ENCODE data around the gene NR3C1.
"Not testable (repeated sequence)": the region's sequence is repeated elsewhere in the genome, so short reads cannot be mapped to it uniquely, and the experiment has no call there.

The NR3C1 gene

DNA sequence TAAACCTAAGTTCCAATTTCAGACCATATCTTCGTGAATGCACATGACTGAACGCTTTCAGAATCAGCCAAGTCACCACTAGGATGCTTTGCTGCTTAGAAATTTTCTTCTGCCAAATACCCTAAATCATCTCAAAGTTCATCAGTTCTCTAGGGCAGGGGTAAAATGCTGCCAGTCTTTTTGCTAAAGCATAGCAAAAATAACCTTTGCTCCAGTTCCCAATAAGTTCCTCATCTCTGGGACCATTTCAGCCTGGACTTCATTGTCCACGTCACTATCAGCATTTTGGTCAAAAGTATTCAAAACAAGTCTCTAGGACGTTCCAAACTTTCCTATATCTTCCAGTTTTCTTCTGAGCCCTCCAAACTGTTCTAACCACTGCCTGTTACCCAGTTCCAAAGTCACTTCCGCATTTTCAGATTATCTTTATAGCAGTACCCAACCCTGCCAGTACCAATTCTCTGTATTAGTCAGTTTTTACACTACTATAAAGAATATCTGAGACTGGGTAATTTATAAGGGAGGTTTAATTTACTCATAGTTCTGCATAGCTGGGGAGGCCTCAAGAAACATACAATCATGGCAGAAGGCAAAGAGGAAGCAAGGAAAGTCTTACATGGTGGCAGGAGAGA lies 74.8 kb downstream of the NR3C1 start:
- peaks cover 3% of the 10 kb centered on the region for H3K9me3 ChIP-seq (ENCODE audit: severe bottlenecking)
- H3K27ac ChIP-seq (ENCODE audit: poor library complexity, severe bottlenecking) = no peak overlapping the region
- H3K36me3 ChIP-seq (ENCODE audit: low read depth) = peaks cover 12% of the 10 kb centered on the region; the same call in 1 of the 2 replicates
- TF ChIP-seq, protein P1, sequence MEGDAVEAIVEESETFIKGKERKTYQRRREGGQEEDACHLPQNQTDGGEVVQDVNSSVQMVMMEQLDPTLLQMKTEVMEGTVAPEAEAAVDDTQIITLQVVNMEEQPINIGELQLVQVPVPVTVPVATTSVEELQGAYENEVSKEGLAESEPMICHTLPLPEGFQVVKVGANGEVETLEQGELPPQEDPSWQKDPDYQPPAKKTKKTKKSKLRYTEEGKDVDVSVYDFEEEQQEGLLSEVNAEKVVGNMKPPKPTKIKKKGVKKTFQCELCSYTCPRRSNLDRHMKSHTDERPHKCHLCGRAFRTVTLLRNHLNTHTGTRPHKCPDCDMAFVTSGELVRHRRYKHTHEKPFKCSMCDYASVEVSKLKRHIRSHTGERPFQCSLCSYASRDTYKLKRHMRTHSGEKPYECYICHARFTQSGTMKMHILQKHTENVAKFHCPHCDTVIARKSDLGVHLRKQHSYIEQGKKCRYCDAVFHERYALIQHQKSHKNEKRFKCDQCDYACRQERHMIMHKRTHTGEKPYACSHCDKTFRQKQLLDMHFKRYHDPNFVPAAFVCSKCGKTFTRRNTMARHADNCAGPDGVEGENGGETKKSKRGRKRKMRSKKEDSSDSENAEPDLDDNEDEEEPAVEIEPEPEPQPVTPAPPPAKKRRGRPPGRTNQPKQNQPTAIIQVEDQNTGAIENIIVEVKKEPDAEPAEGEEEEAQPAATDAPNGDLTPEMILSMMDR (IDR thresholded peaks at IDR 0.05; ENCODE audit: poor library complexity, severe bottlenecking) = no peak
- DNase-seq (ENCODE audit: low spot score) (no peak), ATAC-seq (ENCODE audit: low read depth) (no peak)
- H3K4me1 ChIP-seq (ENCODE audit: insufficient read depth, poor library complexity, severe bottlenecking) = peaks cover 8% of the 10 kb centered on the region
- no peak overlapping the region for H3K4me3 ChIP-seq (ENCODE audit: severe bottlenecking)
- H3K27me3 ChIP-seq (ENCODE audit: insufficient read depth, poor library complexity, severe bottlenecking) = no peaks in the 10 kb centered on the region

DNA sequence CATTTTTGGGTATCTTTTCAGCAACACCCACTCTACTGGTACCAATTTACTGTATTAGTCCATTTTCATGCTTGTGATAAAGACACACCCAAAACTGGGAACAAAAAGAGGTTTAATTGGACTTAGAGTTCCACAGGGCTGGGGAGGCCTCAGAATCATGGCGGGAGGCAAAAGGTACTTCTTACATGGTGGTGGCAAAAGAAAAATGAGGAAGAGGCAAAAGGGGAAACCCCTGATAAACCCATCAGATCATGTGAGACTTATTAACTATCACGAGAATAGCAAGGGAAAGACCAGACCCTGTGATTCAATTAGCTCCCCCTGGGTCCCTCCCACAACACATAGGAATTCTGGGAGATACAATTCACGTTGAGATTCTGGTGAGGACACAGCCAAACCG lies 78.4 kb downstream of the NR3C1 start:
- H3K4me1 ChIP-seq (ENCODE audit: insufficient read depth, poor library complexity, severe bottlenecking); H3K9me3 ChIP-seq (ENCODE audit: severe bottlenecking); H3K27me3 ChIP-seq (ENCODE audit: insufficient read depth, poor library complexity, severe bottlenecking); H3K36me3 ChIP-seq (ENCODE audit: low read depth); ATAC-seq (ENCODE audit: low read depth); DNase-seq (ENCODE audit: low spot score); H3K27ac ChIP-seq (ENCODE audit: poor library complexity, severe bottlenecking); H3K4me3 ChIP-seq (ENCODE audit: severe bottlenecking): not testable (repeated sequence)

DNA sequence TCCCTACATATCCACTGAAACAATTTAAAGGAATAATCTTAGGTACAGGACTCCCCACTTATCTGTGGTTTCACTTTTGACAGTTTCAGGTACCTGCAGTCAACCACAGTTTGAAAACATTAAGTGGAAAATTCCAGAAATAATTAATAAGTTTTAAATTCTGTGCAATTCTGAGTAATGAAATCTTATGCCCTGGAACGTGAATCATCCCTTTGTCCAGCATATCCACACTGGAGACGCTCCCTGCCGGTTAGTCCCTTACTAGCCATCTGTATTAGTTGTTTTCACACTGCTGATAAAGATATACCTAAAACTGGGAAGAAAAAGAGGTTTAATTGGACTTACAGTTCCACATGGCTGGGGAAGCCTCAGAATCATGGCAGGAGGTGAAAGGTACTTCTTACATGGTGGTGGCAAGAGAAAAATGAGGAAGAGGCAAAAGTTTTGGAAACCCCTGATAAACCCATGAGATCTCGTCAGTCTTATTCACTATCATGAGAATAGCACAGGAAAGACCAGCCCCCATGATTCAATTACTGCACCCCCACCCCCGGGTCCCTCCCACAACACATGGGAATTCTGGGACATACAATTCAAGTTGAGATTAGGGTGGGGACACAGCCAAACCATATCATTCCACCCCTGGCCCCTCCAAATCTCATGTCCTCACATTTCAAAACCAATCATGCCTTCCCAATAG lies 80.4 kb downstream of the NR3C1 start:
- H3K27ac ChIP-seq (ENCODE audit: poor library complexity, severe bottlenecking); H3K36me3 ChIP-seq (ENCODE audit: low read depth); ATAC-seq (ENCODE audit: low read depth); DNase-seq (ENCODE audit: low spot score); H3K27me3 ChIP-seq (ENCODE audit: insufficient read depth, poor library complexity, severe bottlenecking); H3K4me3 ChIP-seq (ENCODE audit: severe bottlenecking); H3K9me3 ChIP-seq (ENCODE audit: severe bottlenecking): not testable (repeated sequence)
- peaks cover 19% of the 10 kb centered on the region for H3K4me1 ChIP-seq (ENCODE audit: insufficient read depth, poor library complexity, severe bottlenecking)

DNA sequence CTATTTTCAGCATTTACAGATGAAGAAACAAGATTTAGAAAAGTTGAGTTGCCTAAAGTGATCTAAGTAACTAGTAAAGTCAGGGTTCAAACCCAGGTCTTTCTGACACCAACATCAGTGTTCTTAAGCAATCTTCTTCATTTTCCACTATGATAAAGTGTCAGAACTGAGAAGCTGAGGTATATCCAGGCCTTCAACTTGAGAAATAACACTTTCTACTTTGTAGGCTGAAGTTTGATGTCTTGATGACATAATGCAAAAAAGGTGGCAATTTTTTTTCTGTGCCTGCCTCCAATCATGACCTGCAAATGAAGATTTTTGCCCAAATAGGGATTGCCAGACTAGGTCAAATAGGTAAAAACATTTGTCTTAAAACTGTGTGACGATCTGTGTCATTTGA lies 81.3 kb downstream of the NR3C1 start:
- ATAC-seq (ENCODE audit: low read depth) (no peak), DNase-seq (ENCODE audit: low spot score) (no peak)
- TF ChIP-seq, protein P1 (IDR thresholded peaks at IDR 0.05; ENCODE audit: poor library complexity, severe bottlenecking) = no peak
- Histone ChIP-seq H3K4me1 (ENCODE audit: insufficient read depth, poor library complexity, severe bottlenecking) (peaks cover 28% of the 10 kb centered on the region), H3K27me3 (ENCODE audit: insufficient read depth, poor library complexity, severe bottlenecking) (no peaks in the 10 kb centered on the region), H3K27ac (ENCODE audit: poor library complexity, severe bottlenecking) (no peak overlapping the region), H3K36me3 (ENCODE audit: low read depth) (0 out of 2 replicates have a peak, but pooled peaks cover 4% of the 10 kb centered on the region), H3K9me3 (ENCODE audit: severe bottlenecking) (no peaks in the 10 kb centered on the region), H3K4me3 (ENCODE audit: severe bottlenecking) (no peak overlapping the region)

DNA sequence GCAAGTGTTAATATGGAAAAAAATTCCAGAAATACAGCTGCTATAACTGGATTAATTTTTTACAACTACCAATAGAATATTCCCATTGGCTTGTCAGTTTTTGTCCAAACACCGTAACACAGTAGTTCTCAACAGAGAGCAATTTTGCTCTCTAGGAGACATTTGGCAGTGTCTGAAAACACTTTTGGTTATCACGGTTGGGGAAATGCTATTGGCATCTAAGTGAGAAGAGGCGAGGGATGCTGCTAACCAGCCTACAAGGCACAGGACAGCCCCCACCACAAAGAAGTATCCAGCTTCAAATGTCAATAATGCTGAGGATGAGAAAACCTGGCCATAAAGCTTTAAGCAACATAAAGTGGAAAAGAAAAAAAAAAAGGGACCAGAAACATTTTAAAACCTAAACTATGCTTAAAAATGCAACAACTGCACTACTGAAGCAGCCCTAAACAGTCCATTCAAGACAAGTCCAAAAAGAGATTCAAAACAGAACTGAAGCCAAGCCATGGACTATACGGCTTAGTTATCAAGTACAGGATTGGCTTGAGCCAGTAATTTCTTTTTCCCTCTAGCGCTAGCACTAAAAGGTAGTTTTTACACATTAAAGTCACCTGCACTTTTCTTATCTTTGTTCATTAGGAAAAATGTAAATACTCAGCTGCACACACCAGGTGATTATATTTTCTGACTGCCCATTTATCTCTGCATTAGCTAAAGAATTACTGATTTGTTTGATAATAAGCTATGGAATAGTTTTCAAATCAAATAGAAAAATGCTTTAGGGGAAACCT lies 83.9 kb downstream of the NR3C1 start:
- Histone ChIP-seq H3K4me1 (ENCODE audit: insufficient read depth, poor library complexity, severe bottlenecking) (peaks cover 45% of the 10 kb centered on the region), H3K9me3 (ENCODE audit: severe bottlenecking) (no peaks in the 10 kb centered on the region), H3K4me3 (ENCODE audit: severe bottlenecking) (no peak overlapping the region), H3K27me3 (ENCODE audit: insufficient read depth, poor library complexity, severe bottlenecking) (no peaks in the 10 kb centered on the region), H3K36me3 (ENCODE audit: low read depth) (0 out of 2 replicates have a peak, but pooled peaks cover 4% of the 10 kb centered on the region), H3K27ac (ENCODE audit: poor library complexity, severe bottlenecking) (no peak overlapping the region)
- DNase-seq (ENCODE audit: low spot score) (no peak), ATAC-seq (ENCODE audit: low read depth) (no peak)
- TF ChIP-seq, protein P1 (IDR thresholded peaks at IDR 0.05; ENCODE audit: poor library complexity, severe bottlenecking) = no peak
